Uterus (tissue), 4 donors: ENCODE data around the gene HGD. TPM values are rescaled to one million over a fixed set of nuclear protein-coding genes. Genes with fewer than 3 reads are reported as not detected.

Source experiments
- DNase-seq, 2 donors: peaks; one replicate each; pipeline ENCODE4 v3.0.0-alpha.2; 2019 to 2020
- H3K27ac ChIP-seq, 2 donors: fragments of 200-600 bp; sonication (generic); 1 replicate in 1 of 2; 2 replicates in 1 of 2; pipeline ENCODE4 v1.5.1; 2016 to 2018
- H3K27me3 ChIP-seq, 2 donors: fragments of 200-600 bp; sonication (generic); one replicate each; pipeline ENCODE4 v1.5.1; 2018 to 2019; ENCODE audit warnings: control low read depth in 1 of 2
- H3K36me3 ChIP-seq, 2 donors: fragments of 200-600 bp; sonication (generic); one replicate each; pipeline ENCODE4 v1.5.1; 2019; ENCODE audit warnings: control low read depth in 1 of 2
- H3K4me1 ChIP-seq, 2 donors: fragments of 200-600 bp; sonication (generic); one replicate each; pipeline ENCODE4 v1.5.1; 2018 to 2019; ENCODE audit warnings: control low read depth in 1 of 2
- H3K4me3 ChIP-seq, 2 donors: fragments of 200-600 bp; sonication (generic); 1 replicate in 1 of 2; 2 replicates in 1 of 2; pipeline ENCODE4 v1.5.1; 2018 to 2019; ENCODE audit warnings: mild to moderate bottlenecking in 1 of 2
- H3K9me3 ChIP-seq, 2 donors: fragments of 200-600 bp; sonication (generic); one replicate each; pipeline ENCODE4 v1.5.1; 2019; ENCODE audit warnings: control low read depth in 1 of 2
- POLR2A ChIP-seq, 2 donors: fragments of 450-650 bp; IDR thresholded peaks; one replicate each; pipeline ENCODE4 v1.6.1; 2016; ENCODE audit warnings: antibody characterized with exemption in 2 of 2, mild to moderate bottlenecking in 1 of 2, moderate library complexity in 1 of 2
- intact Hi-C: fragments of 100-400 bp; cut with DNase I; formaldehyde crosslinking; loops from one replicate; pipeline ENCODE4 v1.15.1; 2023; ENCODE audit warnings: low total_unique reads
- total RNA-seq, 4 donors: library from RNA; depleted of rRNA in 3 of 4; stranded (reverse); fragments of >200 nt in 3 of 4; gene quantifications; one replicate each; pipeline versions ENCODE4 v1.1.0 to v1.2.4, GENCODE V29; 2014 to 2023
- TF ChIP-seq, protein P1 (sequence below), 4 experiments: fragments of 200-600 bp in 2 of 4; fragments of 450-650 bp in 2 of 4; sonication (generic) in 2 of 4; IDR thresholded peaks; one replicate each; pipeline ENCODE4 v1.5.1; 2016 to 2019; ENCODE audit warnings: antibody characterized with exemption in 4 of 4, mild to moderate bottlenecking in 2 of 4, moderate library complexity in 1 of 4
- donor health status: DM: yes; HTN: yes; CAD: no.

Gene HGD
- total RNA-seq, 4 donors from 2014 or later = 0.98 to 7.4 (median 6.4) TPM; not detected in 1

DNA sequence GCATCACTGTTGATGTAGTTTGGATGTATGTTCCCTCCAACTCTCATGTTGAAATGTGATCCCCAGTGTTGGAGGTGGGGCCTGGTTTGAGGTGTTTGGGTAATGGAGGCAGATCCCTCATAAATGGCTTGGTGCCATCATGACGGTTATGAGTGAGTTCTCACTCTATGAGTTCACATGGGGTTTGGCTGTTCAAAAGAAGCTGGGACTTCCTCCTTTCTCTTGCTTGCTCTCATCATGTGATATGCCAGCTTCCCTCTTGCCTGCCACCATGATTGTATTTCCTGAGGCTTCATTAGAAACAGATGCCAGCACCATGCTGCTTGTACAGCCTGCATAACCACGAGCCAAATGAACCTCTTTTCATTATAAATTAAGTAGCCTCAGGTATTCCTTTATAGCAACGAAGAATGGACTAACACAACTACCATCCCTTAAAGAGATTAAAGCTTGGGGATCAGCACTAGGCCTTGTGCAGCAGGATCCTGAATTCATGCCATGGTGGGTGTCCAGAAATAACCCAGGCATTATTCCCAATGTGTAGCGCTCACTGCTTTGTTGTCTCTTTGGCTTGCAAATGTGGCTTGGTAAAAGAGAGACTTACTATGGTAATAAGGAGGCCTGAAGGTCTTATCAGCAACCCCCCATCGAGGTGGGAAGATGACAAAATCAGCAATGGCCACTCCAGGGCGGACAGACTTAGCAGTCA lies 44.0 kb downstream of the HGD start:
- no peak for DNase-seq
- H3K27me3 ChIP-seq = no peaks in the 10 kb centered on the region
- intact Hi-C loops = no loop called here
- TF ChIP-seq, protein P1, sequence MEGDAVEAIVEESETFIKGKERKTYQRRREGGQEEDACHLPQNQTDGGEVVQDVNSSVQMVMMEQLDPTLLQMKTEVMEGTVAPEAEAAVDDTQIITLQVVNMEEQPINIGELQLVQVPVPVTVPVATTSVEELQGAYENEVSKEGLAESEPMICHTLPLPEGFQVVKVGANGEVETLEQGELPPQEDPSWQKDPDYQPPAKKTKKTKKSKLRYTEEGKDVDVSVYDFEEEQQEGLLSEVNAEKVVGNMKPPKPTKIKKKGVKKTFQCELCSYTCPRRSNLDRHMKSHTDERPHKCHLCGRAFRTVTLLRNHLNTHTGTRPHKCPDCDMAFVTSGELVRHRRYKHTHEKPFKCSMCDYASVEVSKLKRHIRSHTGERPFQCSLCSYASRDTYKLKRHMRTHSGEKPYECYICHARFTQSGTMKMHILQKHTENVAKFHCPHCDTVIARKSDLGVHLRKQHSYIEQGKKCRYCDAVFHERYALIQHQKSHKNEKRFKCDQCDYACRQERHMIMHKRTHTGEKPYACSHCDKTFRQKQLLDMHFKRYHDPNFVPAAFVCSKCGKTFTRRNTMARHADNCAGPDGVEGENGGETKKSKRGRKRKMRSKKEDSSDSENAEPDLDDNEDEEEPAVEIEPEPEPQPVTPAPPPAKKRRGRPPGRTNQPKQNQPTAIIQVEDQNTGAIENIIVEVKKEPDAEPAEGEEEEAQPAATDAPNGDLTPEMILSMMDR (IDR thresholded peaks at IDR 0.05) = no peak
- TF ChIP-seq POLR2A (IDR thresholded peaks at IDR 0.05) = no peak
- no peak overlapping the region for H3K4me3 ChIP-seq
- H3K9me3 ChIP-seq = no peaks in the 10 kb centered on the region
- H3K27ac ChIP-seq = no peak overlapping the region
- H3K4me1 ChIP-seq = no peaks in the 10 kb centered on the region
- no peaks in the 10 kb centered on the region for H3K36me3 ChIP-seq

- H3K27me3 ChIP-seq = no peaks in the 10 kb centered on the region
- intact Hi-C loops = no loop called here
- no peaks in the 10 kb centered on the region for H3K4me1 ChIP-seq
- H3K9me3 ChIP-seq = no peaks in the 10 kb centered on the region
- H3K4me3 ChIP-seq = no peak overlapping the region
- no peak for TF ChIP-seq POLR2A (IDR thresholded peaks at IDR 0.05)
- TF ChIP-seq, protein P1 (IDR thresholded peaks at IDR 0.05) = no peak
- DNase-seq = no peak
- no peak overlapping the region for H3K27ac ChIP-seq
- H3K36me3 ChIP-seq = no peaks in the 10 kb centered on the region
These were observed 45.1 kb downstream of the HGD start for GRCh38 chr3:120636795-120637401.

- no peaks in the 10 kb centered on the region for H3K4me1 ChIP-seq
- no peaks in the 10 kb centered on the region for H3K27me3 ChIP-seq
- TF ChIP-seq, protein P1 (IDR thresholded peaks at IDR 0.05) = no peak
- no peak for TF ChIP-seq POLR2A (IDR thresholded peaks at IDR 0.05)
- H3K9me3 ChIP-seq = no peaks in the 10 kb centered on the region
- H3K4me3 ChIP-seq = no peak overlapping the region
- no peaks in the 10 kb centered on the region for H3K36me3 ChIP-seq
- intact Hi-C loops = no loop called here
- no peak overlapping the region for H3K27ac ChIP-seq
- no peak for DNase-seq
These were observed 47.5 kb downstream of the HGD start for GRCh38 chr3:120634539-120634938.

GRCh38 chr3:120625159-120625586 lies 56.9 kb downstream of the HGD start:
- Histone ChIP-seq H3K4me3 (no peak overlapping the region), H3K9me3 (peaks cover 0 to 9% of the 10 kb centered on the region in 2 donors), H3K27me3 (no peaks in the 10 kb centered on the region), H3K36me3 (no peaks in the 10 kb centered on the region), H3K4me1 (no peaks in the 10 kb centered on the region), H3K27ac (no peak overlapping the region)
- no peak for DNase-seq
- TF ChIP-seq, protein P1 (IDR thresholded peaks at IDR 0.05) = no peak
- TF ChIP-seq POLR2A (IDR thresholded peaks at IDR 0.05) = no peak
- intact Hi-C loops = no loop called here

DNA sequence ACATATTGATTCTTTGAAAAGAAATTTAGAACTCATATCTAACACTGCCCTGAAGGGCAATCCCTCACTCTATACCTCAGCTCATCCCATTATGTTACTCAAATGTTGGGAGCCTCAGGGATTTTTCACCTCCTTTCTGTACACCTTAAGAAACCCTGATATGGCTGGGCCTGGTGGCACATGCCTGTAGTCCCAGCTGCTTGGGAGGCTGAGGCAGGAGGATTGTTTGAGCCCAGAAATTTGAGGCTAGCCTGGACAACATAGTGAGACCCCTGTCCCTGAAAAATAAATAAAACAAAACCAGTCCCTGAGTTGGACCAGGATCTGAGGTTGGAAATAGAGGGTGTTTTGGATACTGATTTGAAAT lies 58.3 kb downstream of the HGD start:
- no peak for DNase-seq
- intact Hi-C loops = no loop called here
- no peak overlapping the region for H3K27ac ChIP-seq
- no peaks in the 10 kb centered on the region for H3K4me1 ChIP-seq
- H3K27me3 ChIP-seq = no peaks in the 10 kb centered on the region
- no peak overlapping the region for H3K4me3 ChIP-seq
- peaks cover 0 to 9% of the 10 kb centered on the region in 2 donors for H3K9me3 ChIP-seq
- TF ChIP-seq, protein P1 (IDR thresholded peaks at IDR 0.05) = no peak
- TF ChIP-seq POLR2A (IDR thresholded peaks at IDR 0.05) = no peak
- H3K36me3 ChIP-seq = no peaks in the 10 kb centered on the region
